Calu3 (cell line): ENCODE results near the gene AMN1. TPM values are rescaled to one million over a fixed set of nuclear protein-coding genes. Genes with fewer than 3 reads are reported as not detected.
"Not testable (repeated sequence)": the region's sequence is repeated elsewhere in the genome, so short reads cannot be mapped to it uniquely, and the experiment has no call there.

Source experiments
- BruUV-seq: library from RNA; stranded (reverse); fragments of 400-500 nt; replicated peaks from 2 replicates; lab custom pipeline; 2021; lab: Mats Ljungman, UMichigan
- CTCF ChIA-PET: fragments of 300-600 bp; sonication (Branson Sonifier 250); formaldehyde crosslinking; loops from one replicate; lab custom pipeline; 2022; ENCODE audit warnings: antibody characterized with exemption; lab: Charles Lee
- DNase-seq: peaks from one replicate; pipeline ENCODE4 v3.0.0; 2022
- H3K27ac Mint-ChIP-seq: one replicate; pipeline ENCODE4 v1.8.0; 2022; ENCODE audit warnings: mixed read lengths; ENCODE audit not compliant: unreplicated experiment
- H3K27me3 Mint-ChIP-seq: one replicate; pipeline ENCODE4 v1.8.0; 2022; ENCODE audit warnings: mixed read lengths; ENCODE audit not compliant: unreplicated experiment
- H3K36me3 Mint-ChIP-seq: one replicate; pipeline ENCODE4 v1.8.0; 2022; ENCODE audit warnings: mild to moderate bottlenecking, moderate library complexity, mixed read lengths; ENCODE audit not compliant: insufficient read depth, unreplicated experiment
- H3K4me1 Mint-ChIP-seq: one replicate; pipeline ENCODE4 v1.8.0; 2022; ENCODE audit warnings: mild to moderate bottlenecking, low read depth, mixed read lengths; ENCODE audit not compliant: unreplicated experiment
- H3K4me3 Mint-ChIP-seq: one replicate; pipeline ENCODE4 v1.8.0; 2022; ENCODE audit warnings: mild to moderate bottlenecking, low read depth, moderate library complexity, mixed read lengths; ENCODE audit not compliant: unreplicated experiment
- H3K9me3 Mint-ChIP-seq: one replicate; pipeline ENCODE4 v1.8.0; 2022; ENCODE audit warnings: low read depth, mixed read lengths; ENCODE audit not compliant: unreplicated experiment
- intact Hi-C: fragments of 100-400 bp; cut with micrococcal nuclease; formaldehyde crosslinking; loops from one replicate; pipeline ENCODE4 v1.10.0; 2022; ENCODE audit not compliant: unreplicated experiment
- total RNA-seq: library from RNA; stranded (reverse); gene quantifications from 2 replicates; pipeline ENCODE4 v1.2.3, GENCODE V29; 2022
- TF ChIP-seq, protein P1 (sequence below): fragments of 200-600 bp; IDR thresholded peaks from one replicate; pipeline ENCODE4 v1.8.0; 2022; ENCODE audit warnings: antibody characterized with exemption; ENCODE audit not compliant: unreplicated experiment

The AMN1 gene
- total RNA-seq, 1 experiment from 2014 or later, result 13.5 TPM

DNA sequence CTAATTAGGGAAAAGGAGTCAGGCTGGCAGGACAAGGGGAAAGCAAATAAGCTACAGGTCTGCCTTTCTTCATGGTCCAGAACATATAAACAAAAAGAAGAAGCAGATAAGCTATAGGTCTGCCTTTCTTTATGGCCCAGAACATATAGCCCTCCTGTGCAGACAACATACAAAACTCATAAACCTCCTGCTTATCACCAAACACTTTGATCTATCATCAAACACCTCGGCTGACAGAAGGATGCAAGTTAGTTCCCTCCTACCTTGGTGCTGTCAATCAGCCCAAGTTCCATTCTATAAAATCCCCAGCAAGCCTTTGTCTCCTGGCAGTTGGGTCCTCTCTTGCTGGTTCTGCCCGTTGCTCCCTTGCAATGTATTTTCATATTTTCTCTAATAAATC, 23.2 kb downstream of the AMN1 start:
- Mint-ChIP-seq H3K27ac (no peak overlapping the region), H3K4me3 (no peak overlapping the region), H3K36me3 (no peaks in the 10 kb centered on the region), H3K4me1 (no peaks in the 10 kb centered on the region), H3K9me3 (no peaks in the 10 kb centered on the region), H3K27me3 (no peaks in the 10 kb centered on the region)
- CTCF ChIA-PET, result no interaction called here
- DNase-seq, result no peak
- no TSS peak for BruUV-seq
- intact Hi-C loops, result no loop called here
- TF ChIP-seq, protein P1, sequence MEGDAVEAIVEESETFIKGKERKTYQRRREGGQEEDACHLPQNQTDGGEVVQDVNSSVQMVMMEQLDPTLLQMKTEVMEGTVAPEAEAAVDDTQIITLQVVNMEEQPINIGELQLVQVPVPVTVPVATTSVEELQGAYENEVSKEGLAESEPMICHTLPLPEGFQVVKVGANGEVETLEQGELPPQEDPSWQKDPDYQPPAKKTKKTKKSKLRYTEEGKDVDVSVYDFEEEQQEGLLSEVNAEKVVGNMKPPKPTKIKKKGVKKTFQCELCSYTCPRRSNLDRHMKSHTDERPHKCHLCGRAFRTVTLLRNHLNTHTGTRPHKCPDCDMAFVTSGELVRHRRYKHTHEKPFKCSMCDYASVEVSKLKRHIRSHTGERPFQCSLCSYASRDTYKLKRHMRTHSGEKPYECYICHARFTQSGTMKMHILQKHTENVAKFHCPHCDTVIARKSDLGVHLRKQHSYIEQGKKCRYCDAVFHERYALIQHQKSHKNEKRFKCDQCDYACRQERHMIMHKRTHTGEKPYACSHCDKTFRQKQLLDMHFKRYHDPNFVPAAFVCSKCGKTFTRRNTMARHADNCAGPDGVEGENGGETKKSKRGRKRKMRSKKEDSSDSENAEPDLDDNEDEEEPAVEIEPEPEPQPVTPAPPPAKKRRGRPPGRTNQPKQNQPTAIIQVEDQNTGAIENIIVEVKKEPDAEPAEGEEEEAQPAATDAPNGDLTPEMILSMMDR, result no peak

- TF ChIP-seq, protein P1, result no peak
- Mint-ChIP-seq H3K27ac (no peak overlapping the region), H3K27me3 (no peaks in the 10 kb centered on the region), H3K4me1 (no peaks in the 10 kb centered on the region), H3K4me3 (no peak overlapping the region), H3K9me3 (no peaks in the 10 kb centered on the region), H3K36me3 (no peaks in the 10 kb centered on the region)
- no TSS peak for BruUV-seq
- DNase-seq, result no peak
- intact Hi-C loops, result no loop called here
- CTCF ChIA-PET, result interaction anchor here (1.5 kb wide), 1 partner anchor 13 kb away, joined by 6 read pairs; no protein-coding TSS in a partner anchor
These were observed 26.8 kb downstream of the AMN1 start for GRCh38 chr12:31702047-31702446.

GRCh38 chr12:31689921-31690320, 38.9 kb downstream of the AMN1 start:
- H3K27me3 Mint-ChIP-seq, intact Hi-C loops, H3K9me3 Mint-ChIP-seq, H3K27ac Mint-ChIP-seq, H3K4me3 Mint-ChIP-seq, H3K4me1 Mint-ChIP-seq, CTCF ChIA-PET, BruUV-seq, DNase-seq, H3K36me3 Mint-ChIP-seq: not testable (repeated sequence)

DNA sequence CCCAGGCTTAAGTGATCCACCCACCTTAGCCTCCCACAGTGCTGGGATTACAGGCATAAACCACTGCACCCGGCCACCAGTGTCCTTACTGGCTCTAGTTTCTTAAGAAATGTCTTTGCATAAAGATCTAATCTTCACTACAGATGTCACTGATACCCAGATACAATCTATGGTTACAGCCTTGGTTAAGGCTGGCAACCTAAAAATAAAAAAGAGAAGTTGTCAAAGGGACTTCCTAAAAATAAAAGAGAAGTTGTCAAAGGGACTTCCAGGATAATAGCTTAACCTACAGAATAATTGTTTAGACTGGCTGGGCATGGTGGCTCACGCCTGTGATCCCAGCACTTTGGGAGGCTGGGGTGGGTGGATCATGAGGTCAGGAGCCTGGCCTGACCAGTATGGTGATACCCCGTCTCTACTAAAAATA, 41.7 kb downstream of the AMN1 start:
- Mint-ChIP-seq H3K27me3 (no peaks in the 10 kb centered on the region), H3K27ac (no peak overlapping the region), H3K9me3 (no peaks in the 10 kb centered on the region), H3K36me3 (no peaks in the 10 kb centered on the region), H3K4me1 (no peaks in the 10 kb centered on the region), H3K4me3 (no peak overlapping the region)
- BruUV-seq, result no TSS peak
- CTCF ChIA-PET, result no interaction called here
- intact Hi-C loops, result no loop called here
- DNase-seq, result no peak
- TF ChIP-seq, protein P1, result no peak

GRCh38 chr12:31685801-31686200, 43.0 kb downstream of the AMN1 start:
- DNase-seq, result no peak
- H3K36me3 Mint-ChIP-seq, result no peaks in the 10 kb centered on the region
- H3K4me1 Mint-ChIP-seq, result no peaks in the 10 kb centered on the region
- CTCF ChIA-PET, result interaction anchor here (0.6 kb wide), 3 partner anchors 83 to 351 kb away, joined by 3 to 5 read pairs (median 5); no protein-coding TSS in a partner anchor
- BruUV-seq, result no TSS peak
- intact Hi-C loops, result no loop called here
- TF ChIP-seq, protein P1, result no peak
- H3K27ac Mint-ChIP-seq, result no peak overlapping the region
- H3K27me3 Mint-ChIP-seq, result no peaks in the 10 kb centered on the region
- no peaks in the 10 kb centered on the region for H3K9me3 Mint-ChIP-seq
- H3K4me3 Mint-ChIP-seq, result no peak overlapping the region
